ENCODE results near the gene PORCN.

PORCN gene

DNA sequence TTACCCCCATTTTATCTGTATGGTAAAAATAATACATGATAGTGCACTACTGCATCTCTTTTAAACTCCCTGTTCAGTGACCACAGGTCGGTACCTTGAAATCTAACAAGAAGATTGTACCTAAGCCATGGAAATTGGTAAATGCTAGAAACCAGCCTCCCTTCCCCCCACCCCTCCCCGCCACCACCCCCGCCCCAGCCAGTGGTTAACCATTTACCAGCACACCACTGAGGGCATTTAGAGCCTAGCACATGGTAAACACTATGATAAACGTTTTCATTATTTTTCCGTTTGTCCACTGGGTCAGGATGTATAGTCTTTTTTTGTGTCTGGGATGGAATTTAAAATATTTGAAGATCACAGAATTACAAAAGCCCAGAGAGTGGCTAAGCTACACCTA, 33.5 kb upstream of the PORCN start:
- peak overlapping the region; percentile 78 for H3K4me3 ChIP-seq (ENCODE audit: low read length)
- DNase-seq (ENCODE audit: low read depth, low spot score), result no peak

DNA sequence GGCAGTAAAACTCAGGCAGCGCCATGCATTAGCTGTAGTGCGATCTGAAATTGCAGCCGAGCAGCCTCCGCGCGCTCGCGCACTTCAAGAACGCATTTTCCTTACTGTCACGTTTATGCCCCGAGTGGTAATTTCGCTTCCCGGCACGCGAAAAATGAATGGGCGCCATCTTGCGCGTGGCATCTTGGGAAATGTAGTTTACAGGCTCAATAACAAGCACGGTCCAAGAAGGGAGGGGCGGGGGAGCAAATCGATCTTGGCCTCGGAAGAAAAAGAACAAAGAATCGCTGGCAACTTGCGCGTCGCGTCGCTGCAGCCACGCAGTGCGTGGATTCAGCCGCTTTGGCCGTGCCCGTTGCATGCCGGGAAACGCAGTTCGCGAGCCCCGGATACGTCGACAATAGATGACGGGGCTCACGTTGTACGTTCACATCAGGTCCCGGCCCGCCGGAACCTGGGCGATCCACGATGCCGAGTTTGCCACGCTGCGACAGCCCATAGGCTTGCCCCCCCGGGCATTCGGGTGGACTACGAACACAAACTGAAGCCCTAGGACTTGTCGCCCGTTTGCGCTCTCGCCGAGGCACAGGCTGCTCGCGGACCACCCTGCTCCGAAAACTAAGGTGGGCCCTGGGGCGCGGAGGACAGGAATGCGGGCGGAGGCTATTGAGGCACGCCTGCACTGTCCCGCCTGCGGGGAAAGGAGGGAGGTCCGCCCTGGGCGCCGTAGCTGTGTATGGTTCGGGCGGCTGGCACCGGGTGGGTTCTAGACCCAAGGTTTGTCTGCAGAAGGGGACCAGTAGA, 32.8 kb upstream of the PORCN start, which contains the start of gene FTSJ1:
Gene FTSJ1, plus strand, starts transcription at position 426 of the 804 bp plus-strand sequence. CDS start 1,849 bp downstream, outside the sequence.
- peak; percentile 91 for DNase-seq (ENCODE audit: low read depth, low spot score)
- peak within 1 kb of the TSS; percentile 78 for H3K4me3 ChIP-seq (ENCODE audit: low read length)

DNA sequence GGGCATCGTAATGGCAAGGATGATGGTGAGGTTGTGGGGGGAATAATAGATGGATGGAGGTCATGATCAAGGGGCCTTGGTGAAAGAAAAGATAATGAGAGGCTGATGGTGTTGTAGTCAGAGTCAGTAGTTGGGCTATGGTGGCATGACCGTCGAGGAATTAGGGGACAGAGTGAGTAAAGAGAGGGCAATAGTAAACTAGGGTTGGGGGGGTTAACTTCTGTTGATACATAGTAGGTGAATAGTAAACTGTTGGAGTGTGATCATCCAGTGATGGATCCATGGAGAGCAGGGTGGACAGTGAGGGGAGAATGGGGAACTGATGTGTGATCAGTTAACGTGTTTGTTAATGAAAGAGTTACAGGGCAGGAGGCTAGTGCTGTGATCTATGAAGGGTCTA, 31.9 kb upstream of the PORCN start:
- no peak for DNase-seq (ENCODE audit: low read depth, low spot score)
- H3K4me3 ChIP-seq (ENCODE audit: low read length), result peak overlapping the region; percentile 78

DNA sequence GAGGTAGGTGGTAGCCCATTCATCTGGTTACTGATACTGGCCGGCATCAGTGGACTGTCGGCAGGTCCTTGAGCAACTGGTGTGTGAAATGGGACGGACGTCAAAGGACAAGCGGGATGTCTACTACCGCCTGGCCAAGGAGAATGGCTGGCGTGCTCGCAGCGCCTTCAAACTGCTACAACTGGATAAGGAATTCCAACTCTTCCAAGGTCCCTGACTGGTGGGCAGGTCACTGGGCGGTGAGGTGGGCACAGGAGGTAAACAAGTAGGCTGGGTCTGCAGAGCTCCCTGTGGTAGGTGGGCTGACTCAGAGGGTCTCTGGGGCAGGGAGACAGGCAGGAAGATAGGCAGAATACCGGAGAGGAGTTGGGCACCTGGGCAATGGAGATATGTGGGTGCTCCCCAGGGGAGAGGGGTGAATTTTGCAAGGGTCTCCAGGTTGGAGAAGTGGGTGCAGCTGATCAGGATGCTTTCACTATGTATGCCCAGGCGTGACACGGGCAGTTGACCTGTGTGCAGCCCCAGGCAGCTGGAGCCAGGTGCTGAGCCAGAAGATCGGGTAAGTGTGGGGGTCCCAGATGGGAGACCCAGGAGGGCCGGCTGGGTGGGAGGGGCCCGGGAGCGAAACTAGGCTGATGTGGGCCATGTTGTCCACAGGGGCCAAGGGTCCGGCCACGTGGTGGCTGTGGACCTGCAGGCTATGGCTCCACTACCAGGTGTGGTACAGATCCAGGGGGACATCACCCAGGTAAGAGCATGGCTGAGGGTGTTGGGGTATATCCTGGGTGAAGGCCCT, 30.6 kb upstream of the PORCN start:
- H3K4me3 ChIP-seq (ENCODE audit: low read length), result no peak overlapping the region

DNA sequence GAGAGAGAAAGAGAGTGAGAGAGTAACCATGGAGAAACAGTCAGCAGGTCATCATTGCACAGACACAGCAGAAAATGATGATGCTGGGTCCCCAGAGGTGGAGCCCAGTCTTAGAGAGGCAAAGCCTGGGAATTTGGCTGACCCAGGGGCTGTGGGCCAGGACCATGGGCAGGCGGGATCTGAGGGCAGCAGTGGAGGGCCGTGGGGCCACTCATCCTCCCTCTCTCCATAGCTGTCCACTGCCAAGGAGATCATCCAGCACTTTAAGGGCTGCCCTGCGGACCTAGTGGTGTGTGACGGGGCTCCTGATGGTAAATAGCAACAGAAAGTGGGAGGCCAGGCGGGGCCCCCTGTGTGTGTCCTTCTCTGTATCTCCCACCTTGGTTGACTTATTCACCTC, 30.0 kb upstream of the PORCN start:
- H3K4me3 ChIP-seq (ENCODE audit: low read length), result no peak overlapping the region
- DNase-seq (ENCODE audit: low read depth, low spot score), result no peak

More for the DNA sequence above, 30.6 kb upstream of the PORCN start:
- DNase-seq (ENCODE audit: low read depth, low spot score), result no peak

DNA sequence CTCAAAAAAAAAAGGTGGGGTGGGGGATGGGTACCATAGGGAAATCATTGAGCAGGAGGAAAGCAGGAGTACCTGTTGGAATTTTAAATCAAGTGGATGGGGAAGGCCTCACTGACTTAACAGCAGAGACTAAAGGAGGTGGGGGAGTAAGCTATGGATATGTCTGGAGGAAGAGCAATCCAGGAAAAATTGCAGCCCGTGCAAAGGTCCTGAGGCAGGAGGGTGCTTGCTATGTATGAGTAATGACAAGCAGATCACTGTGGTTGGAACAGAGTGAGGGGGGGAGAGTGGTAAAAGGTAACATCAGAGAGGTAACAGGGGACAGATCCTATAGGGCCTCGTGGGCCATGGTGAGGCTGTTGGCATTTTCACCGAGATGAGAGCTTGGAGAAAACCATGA, 28.6 kb upstream of the PORCN start:
- H3K4me3 ChIP-seq (ENCODE audit: low read length), result no peak overlapping the region
- no peak for DNase-seq (ENCODE audit: low read depth, low spot score)

DNA sequence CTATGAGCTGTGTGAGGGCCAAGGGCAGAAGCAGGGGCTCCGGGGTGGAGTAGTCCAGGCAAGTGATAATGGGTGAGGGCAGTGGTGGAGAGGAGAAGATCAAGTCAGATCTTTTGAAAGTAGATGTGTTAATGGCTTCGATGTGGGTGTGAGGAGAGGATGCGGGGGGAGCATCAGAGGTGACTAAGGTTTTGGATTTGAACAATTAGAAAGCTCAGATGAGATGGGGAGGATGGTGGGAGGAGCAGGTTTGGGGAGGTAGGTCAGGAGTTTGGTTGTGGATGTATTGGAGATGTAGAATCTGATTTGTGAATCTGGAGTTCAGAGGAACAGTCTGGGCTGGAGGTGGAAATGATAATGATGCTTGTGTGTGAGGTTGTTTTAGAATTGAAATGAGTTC, 28.2 kb upstream of the PORCN start:
- no peak overlapping the region for H3K4me3 ChIP-seq (ENCODE audit: low read length)
- DNase-seq (ENCODE audit: low read depth, low spot score), result no peak

DNA sequence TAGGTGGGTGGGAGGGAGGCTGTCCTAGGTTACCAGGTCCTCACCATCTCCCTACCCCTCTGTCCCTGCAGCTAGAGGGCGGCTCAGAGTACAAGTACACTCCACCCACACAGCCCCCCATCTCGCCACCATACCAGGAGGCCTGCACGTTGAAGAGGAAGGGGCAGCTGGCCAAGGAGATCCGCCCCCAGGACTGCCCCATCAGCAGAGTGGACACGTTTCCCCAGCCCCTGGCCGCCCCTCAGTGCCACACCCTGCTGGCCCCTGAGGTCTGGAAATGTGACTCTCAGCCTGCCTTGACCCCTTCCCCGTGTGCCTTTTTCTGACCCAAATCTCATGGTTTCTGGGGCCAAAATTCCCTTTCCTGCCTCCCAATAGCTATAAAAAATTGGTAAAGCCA, 26.3 kb upstream of the PORCN start:
- no peak overlapping the region for H3K4me3 ChIP-seq (ENCODE audit: low read length)
- DNase-seq (ENCODE audit: low read depth, low spot score), result no peak

DNA sequence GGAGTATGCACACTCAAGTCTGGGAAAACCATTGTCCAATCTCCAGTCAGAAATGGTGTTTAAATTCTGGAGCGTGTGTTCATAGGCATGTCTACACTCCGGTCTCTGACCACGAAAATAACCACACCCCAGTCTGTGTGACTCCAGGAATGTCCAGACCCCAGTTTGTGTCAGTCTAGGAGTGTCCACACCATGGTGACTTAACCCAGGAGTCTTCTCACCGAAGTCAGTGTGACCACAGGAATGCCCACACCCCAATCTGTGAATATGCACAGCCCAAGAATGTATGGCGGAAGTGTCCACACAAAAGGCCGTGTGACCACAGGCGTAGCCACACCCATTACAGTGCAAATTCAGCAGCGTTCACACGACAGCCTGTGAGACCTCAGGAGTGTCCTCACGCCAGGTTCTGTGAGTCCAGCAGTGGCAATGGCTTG, 21.4 kb upstream of the PORCN start:
- H3K4me3 ChIP-seq (ENCODE audit: low read length), result no peak overlapping the region
- DNase-seq (ENCODE audit: low read depth, low spot score), result no peak

DNA sequence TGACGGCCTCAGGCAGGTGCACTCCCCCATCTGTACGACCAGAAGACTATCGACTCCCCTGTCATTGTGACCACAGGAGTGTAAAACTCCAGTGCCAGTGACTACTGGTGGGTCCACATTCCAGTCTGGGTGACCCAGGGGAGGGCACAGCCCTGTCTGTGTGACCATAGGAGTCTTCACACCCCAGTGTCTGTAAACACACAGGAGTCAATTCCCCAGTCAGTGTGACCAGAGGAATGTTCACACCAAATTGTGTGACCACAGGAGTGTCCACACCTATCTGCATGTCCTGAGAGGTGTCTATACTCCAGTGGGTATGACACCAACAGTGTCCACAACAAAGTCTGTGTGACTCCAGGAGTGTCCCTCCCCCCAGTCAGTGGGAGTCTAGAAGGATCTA, 20.8 kb upstream of the PORCN start:
- no peak for DNase-seq (ENCODE audit: low read depth, low spot score)
- H3K4me3 ChIP-seq (ENCODE audit: low read length), result no peak overlapping the region

DNA sequence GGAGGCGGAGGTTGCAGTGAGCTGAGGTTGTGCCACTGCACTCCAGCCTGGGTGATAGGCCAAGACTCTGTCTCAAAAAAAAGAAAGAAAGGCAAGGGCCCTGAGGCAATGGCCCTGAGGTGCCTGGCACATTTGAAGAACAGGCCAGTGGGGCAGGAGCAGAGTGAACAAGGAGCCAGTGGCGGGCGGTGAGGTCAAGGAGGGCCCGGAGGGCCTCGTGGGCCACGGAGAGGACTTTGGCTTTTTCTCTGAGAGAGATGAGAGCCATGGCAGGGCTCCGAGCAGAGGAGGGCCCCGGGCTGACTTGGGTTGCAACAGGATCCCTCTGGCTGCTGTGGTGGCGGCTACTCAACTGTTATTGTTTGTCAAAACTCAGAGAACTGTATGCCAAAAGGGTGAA, 19.5 kb upstream of the PORCN start:
- H3K4me3 ChIP-seq (ENCODE audit: low read length), result no peak overlapping the region
- no peak for DNase-seq (ENCODE audit: low read depth, low spot score)

DNA sequence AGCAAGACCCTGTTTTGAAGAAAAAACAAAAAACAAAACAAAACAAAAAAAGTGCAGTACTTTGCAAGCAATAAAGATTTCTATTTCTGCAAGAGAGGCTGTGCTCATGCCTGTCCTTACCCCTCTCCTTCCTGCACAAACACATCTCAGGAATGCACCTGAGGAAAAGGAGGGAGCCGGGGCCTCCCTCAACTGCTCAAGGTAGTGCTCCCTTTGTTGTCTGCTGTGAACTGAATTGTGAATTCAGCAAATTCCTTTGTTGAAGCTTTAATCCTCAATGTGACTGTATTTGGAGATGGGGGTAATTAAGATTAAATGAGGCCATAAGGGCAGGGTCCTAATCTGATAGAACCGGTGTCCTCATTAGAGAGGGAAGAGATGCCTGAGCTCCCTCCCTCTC, 18.9 kb upstream of the PORCN start:
- no peak overlapping the region for H3K4me3 ChIP-seq (ENCODE audit: low read length)
- DNase-seq (ENCODE audit: low read depth, low spot score), result no peak

DNA sequence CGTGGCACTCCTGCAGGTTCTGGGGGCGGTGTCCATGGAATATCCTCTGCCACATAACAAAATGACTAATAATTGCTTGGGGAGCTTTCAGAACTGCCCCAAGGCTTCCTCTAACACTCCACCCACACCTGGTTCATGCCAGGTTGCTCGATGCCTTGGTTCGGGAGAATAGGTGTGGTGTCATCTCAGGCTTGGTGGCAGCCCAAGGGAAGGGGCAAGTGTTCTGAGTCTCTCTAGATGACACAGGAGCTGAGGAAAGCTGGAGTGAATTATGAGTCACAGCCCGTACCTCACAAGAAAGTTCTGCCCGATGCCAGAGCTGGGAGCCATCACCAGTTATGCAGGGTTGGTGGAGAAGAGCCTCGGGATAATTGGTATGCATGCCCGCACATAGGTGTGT, 18.1 kb upstream of the PORCN start:
- H3K4me3 ChIP-seq (ENCODE audit: low read length), result no peak overlapping the region

DNA sequence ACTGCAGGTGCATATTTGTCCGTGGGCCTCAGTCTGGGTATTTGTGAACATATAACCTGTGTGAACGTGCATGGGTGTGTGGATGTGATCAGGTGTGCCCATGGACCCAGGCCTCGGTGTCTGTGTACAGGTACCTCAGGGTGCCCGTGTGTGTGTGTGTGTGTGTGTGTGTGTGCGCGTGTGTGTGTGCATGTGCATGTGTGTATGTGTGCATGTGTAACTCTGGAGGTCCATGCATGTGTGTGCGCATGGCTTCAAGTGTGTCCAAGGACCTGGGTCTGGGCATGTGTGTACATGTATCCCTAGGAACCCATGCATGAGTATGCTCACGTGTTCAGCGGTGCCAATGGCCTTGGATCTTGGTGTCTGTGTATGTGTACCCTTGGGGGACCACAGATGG, 17.0 kb upstream of the PORCN start:
- DNase-seq (ENCODE audit: low read depth, low spot score), result no peak
- H3K4me3 ChIP-seq (ENCODE audit: low read length), result no peak overlapping the region

More for the DNA sequence above, 18.1 kb upstream of the PORCN start:
- DNase-seq (ENCODE audit: low read depth, low spot score), result no peak

DNA sequence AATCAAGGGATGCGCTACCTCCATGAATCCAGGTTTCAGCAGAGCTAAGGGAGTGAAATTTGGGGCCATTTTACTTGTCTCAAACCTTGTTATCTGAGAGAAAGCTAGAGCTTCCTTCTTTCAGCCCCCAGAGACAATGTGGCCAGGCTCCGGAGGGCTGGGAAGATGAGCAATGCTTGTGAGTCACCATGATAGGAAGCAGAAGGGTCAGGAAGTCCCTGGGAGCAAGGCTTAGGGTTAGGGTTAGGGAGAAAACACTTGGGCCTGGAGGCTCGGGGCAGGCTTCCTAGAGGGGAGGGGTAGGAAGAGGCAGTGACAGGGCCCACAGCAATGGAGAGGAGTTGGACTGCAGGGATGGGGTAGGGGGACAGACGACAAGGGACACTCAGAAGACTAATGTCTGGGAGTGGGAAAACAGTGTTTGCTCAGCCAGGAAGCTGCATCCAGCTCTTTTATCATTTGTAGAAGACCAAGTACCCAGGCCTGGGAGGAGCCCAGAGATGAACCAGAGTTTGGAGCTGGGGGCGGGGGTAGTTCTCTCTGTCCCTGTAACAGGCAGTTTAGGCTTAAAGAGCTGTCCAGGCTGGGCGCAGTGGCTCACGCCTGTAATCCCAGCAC, 16.4 kb upstream of the PORCN start:
- no peak overlapping the region for H3K4me3 ChIP-seq (ENCODE audit: low read length)
- no peak for DNase-seq (ENCODE audit: low read depth, low spot score)

DNA sequence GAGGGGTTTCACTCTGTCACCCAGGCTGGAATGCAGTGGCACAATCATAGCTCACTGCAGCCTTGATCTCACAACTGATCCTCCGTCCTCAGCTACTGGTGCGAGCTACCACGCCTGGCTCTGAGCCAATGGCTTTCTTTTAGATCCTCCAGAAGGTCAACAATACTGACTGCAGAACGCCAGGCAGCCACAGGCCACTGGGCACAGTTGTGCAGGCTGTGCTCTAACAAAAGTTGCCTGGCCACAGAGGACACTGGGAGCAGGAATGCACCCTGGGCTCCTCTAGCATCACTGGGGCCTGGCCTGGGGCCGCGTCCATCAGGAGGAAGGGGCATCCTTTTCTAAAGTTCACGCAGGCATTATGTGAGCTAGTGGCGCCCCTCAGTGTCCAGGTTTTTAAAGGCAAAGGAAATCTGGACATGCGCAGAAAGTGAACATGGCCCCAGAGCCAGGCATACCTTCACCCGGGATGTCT, 14.9 kb upstream of the PORCN start:
- no peak for DNase-seq (ENCODE audit: low read depth, low spot score)

DNA sequence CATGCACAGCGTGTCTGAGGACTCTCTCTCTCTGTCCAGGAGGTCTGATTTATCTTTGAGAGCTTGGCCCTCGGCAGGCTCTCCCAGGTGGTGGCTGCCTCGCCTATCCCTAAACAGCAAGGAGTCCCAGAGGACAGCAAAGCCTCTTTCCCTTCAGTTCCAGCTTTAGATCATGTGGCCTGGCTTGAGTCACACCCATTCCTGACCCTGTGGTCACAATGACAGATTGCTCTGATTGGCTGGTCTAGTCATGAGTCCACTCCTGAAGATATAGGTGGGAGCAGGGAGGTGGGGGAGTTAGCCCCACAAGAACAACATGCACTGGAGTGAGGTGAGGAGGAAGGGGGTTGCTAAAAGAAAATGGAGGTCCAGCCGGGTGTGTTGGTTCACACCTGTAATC, 12.1 kb upstream of the PORCN start:
- H3K4me3 ChIP-seq (ENCODE audit: low read length), result no peak overlapping the region
- DNase-seq (ENCODE audit: low read depth, low spot score), result no peak

More for the DNA sequence above, 14.9 kb upstream of the PORCN start:
- no peak overlapping the region for H3K4me3 ChIP-seq (ENCODE audit: low read length)

DNA sequence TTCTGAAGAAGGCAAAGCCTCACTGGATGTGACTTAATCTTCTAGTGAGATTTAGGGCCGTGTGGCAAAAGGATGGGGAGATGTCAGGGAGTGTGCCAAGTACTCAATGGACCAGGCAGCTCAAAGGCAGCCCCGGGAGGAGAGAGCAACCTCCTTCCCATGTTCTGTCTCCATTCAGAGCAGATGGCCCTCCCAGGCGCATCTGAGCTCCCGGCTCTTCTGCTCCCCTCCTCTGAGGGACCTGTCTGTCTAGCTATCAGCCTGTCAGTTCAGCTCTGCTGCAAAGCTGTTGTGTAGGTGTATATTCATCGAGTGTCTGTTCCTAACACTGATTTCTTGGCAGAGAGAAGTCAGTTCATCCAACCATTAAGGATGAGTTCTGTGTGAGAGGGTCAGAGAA, 10.9 kb upstream of the PORCN start:
- no peak overlapping the region for H3K4me3 ChIP-seq (ENCODE audit: low read length)
- no peak for DNase-seq (ENCODE audit: low read depth, low spot score)

DNA sequence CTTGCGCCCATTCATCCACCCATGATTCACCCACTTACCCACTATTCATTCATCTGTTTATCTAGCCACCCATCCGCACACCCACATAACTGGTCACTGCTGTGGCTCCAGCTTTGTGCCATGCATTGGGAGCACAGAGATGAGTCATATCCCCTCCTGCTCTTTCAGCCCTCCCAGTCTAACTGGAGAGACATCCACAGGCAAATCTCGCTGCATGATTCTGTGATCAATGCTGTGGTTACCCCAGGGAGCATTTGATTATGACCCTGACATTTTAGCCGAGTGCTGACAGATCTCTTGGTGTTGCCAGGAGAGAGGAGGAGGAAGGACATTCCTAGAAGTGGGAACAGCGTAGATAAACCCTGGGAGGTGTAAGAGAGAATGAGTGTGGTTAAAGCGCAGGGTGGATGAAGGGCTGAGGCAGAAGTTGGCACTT, 10.4 kb upstream of the PORCN start:
- DNase-seq (ENCODE audit: low read depth, low spot score), result no peak

DNA sequence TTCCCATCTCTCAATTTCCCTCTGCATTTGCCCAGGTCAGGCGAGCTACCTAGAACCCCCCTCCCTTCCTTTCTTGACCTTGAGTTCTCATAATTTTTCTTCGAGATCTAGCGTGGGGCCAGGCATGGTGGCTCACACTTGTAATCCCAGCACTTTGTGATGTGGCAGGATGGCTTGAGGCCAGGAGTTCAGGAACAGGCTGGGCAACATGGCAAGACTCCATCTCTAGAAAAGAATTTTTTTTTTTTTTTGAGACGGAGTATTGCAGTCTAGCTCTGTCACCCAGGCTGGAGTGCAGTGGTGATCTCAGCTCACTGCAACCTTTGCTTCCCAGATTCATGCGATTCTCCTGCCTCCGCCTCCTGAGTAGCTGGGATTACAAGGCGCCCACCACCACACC, 4.5 kb upstream of the PORCN start:
- DNase-seq (ENCODE audit: low read depth, low spot score), result no peak
- H3K4me3 ChIP-seq (ENCODE audit: low read length), result no peak overlapping the region

More for the DNA sequence above, 10.4 kb upstream of the PORCN start:
- H3K4me3 ChIP-seq (ENCODE audit: low read length), result no peak overlapping the region
